H1 (cell line): Measurements from ENCODE around the gene FOXO1. TPM values are rescaled to one million over a fixed set of nuclear protein-coding genes. Genes with fewer than 3 reads are reported as not detected.

Experiments
- CTCF ChIA-PET: fragments of 300-600 bp; sonication (Branson Sonifier 250); formaldehyde crosslinking; loops from one replicate; lab custom pipeline; 2021; ENCODE audit not compliant: partially characterized antibody; lab: Charles Lee
- POLR2A ChIA-PET: fragments of 300-600 bp; sonication (Branson Sonifier 250); formaldehyde crosslinking; loops from one replicate; lab custom pipeline; 2021; ENCODE audit warnings: inconsistent platforms; ENCODE audit not compliant: partially characterized antibody; lab: Charles Lee
- DNase-seq, 2 experiments: peaks; one replicate each; pipeline versions ENCODE4 v3.0.0 to v3.0.0-alpha.2; 2010 to 2022; ENCODE audit warnings: low spot score in 2 of 2, low read depth in 1 of 2, mixed read lengths in 1 of 2
- FAIRE-seq: peaks from 2 replicates; lab custom pipeline; 2011; peaks lifted over from hg19 to GRCh38; lab: Jason Lieb, UNC
- H2AFZ ChIP-seq: 2 replicates; pipeline ENCODE4 v1.8.1; 2012; ENCODE audit warnings: low read length, inconsistent platforms
- H2AK5ac ChIP-seq: 2 replicates; pipeline ENCODE4 v1.6.1; 2013; ENCODE audit warnings: low read depth, low read length
- H2BK120ac ChIP-seq: replicated peaks from 2 replicates; pipeline ENCODE3; 2013; ENCODE audit warnings: low read depth, low read length, inconsistent platforms
- H2BK12ac ChIP-seq: 2 replicates; pipeline ENCODE4 v1.6.1; 2013; ENCODE audit warnings: low read depth, low read length
- H2BK15ac ChIP-seq: 2 replicates; pipeline ENCODE4 v1.6.1; 2013; ENCODE audit warnings: low read length
- H2BK20ac ChIP-seq: 2 replicates; pipeline ENCODE4 v1.6.1; 2013; ENCODE audit warnings: low read length
- H2BK5ac ChIP-seq: 2 replicates; pipeline ENCODE4 v1.6.1; 2013; ENCODE audit warnings: low read depth, low read length
- H3K14ac ChIP-seq: 2 replicates; pipeline ENCODE4 v1.6.1; 2013; ENCODE audit warnings: inconsistent platforms; ENCODE audit not compliant: insufficient read length
- H3K18ac ChIP-seq: 2 replicates; pipeline ENCODE4 v1.6.1; 2013; ENCODE audit warnings: low read length; ENCODE audit errors: extremely low read depth
- H3K23ac ChIP-seq: 2 replicates; pipeline ENCODE4 v1.6.1; 2013; ENCODE audit warnings: inconsistent platforms; ENCODE audit not compliant: insufficient read length
- H3K23me2 ChIP-seq: 2 replicates; pipeline ENCODE4 v1.6.1; 2013; ENCODE audit warnings: low read depth, low read length
- H3K27ac ChIP-seq: 2 replicates; pipeline ENCODE4 v1.6.1; 2011; ENCODE audit warnings: low read depth, low read length, inconsistent platforms
- H3K27me3 ChIP-seq, 4 experiments: replicated peaks in 1 of 4; 1 replicate in 1 of 4; 2 replicates in 3 of 4; pipeline versions ENCODE4 v1.6.1 to v1.8.1; 2011 to 2013; ENCODE audit warnings: low read length in 3 of 4, mild to moderate bottlenecking in 3 of 4, inconsistent platforms in 2 of 4, mixed read lengths in 2 of 4, moderate library complexity in 1 of 4; ENCODE audit not compliant: control insufficient read depth in 3 of 4, insufficient read depth in 3 of 4; ENCODE audit errors: extremely low read depth in 1 of 4
- H3K36me3 ChIP-seq, 4 experiments: 2 replicates each; pipeline versions ENCODE4 v1.6.1 to v1.8.1; 2011 to 2013; ENCODE audit warnings: mild to moderate bottlenecking in 4 of 4, low read length in 3 of 4, moderate library complexity in 2 of 4, control low read depth in 1 of 4, inconsistent platforms in 1 of 4; ENCODE audit not compliant: insufficient read depth in 4 of 4, control insufficient read depth in 2 of 4
- H3K4ac ChIP-seq: replicated peaks from 2 replicates; pipeline ENCODE3; 2013; ENCODE audit warnings: low read length, low read depth, mixed read lengths, inconsistent platforms; ENCODE audit not compliant: insufficient read length
- H3K4me1 ChIP-seq, 4 experiments: replicated peaks in 1 of 4; 1 replicate in 1 of 4; 2 replicates in 3 of 4; pipeline versions ENCODE4 v1.6.1 to v1.8.1; 2011 to 2013; ENCODE audit warnings: low read length in 3 of 4, inconsistent platforms in 2 of 4, mixed read lengths in 1 of 4; ENCODE audit not compliant: insufficient read depth in 4 of 4, control insufficient read depth in 3 of 4
- H3K4me2 ChIP-seq, 2 experiments: 2 replicates each; pipeline versions ENCODE4 v1.6.1 to v1.8.1; 2011 to 2013; ENCODE audit warnings: low read depth in 2 of 2, low read length in 2 of 2, control low read depth in 1 of 2, inconsistent platforms in 1 of 2, mild to moderate bottlenecking in 1 of 2; ENCODE audit not compliant: insufficient read depth in 1 of 2
- H3K4me3 ChIP-seq, 4 experiments: fragments of 200-600, 300-600 bp in 1 of 4; sonication (generic), shearing (Covaris generic), sonication (Bioruptor Twin) in 1 of 4; 2 replicates each; pipeline versions ENCODE4 v1.5.1 to v1.8.1; 2011 to 2016; ENCODE audit warnings: low read length in 4 of 4, low read depth in 3 of 4, control low read depth in 2 of 4, inconsistent platforms in 2 of 4, mild to moderate bottlenecking in 2 of 4, mixed read lengths in 1 of 4, moderate library complexity in 1 of 4; ENCODE audit not compliant: insufficient read depth in 2 of 4; ENCODE audit errors: extremely low read depth in 1 of 4
- H3K56ac ChIP-seq: replicated peaks from 2 replicates; pipeline ENCODE3; 2013; ENCODE audit warnings: low read depth, mild to moderate bottlenecking, mixed read lengths, low read length, inconsistent platforms; ENCODE audit not compliant: insufficient read length
- H3K79me1 ChIP-seq: 2 replicates; pipeline ENCODE4 v1.6.1; 2013; ENCODE audit warnings: low read depth, low read length, control low read depth
- H3K79me2 ChIP-seq, 2 experiments: 2 replicates each; pipeline versions ENCODE4 v1.6.1 to v1.8.1; 2012 to 2013; ENCODE audit warnings: low read length in 2 of 2, mild to moderate bottlenecking in 2 of 2, inconsistent platforms in 1 of 2; ENCODE audit not compliant: insufficient read depth in 2 of 2, control insufficient read depth in 1 of 2
- H3K9ac ChIP-seq, 4 experiments: replicated peaks in 1 of 4; 1 replicate in 1 of 4; 2 replicates in 3 of 4; pipeline versions ENCODE4 v1.6.1 to v1.8.1; 2011 to 2013; ENCODE audit warnings: low read depth in 3 of 4, low read length in 3 of 4, control low read depth in 2 of 4, mild to moderate bottlenecking in 2 of 4, moderate library complexity in 2 of 4, inconsistent platforms in 1 of 4; ENCODE audit errors: extremely low read depth in 1 of 4
- H3K9me3 ChIP-seq, 2 experiments: 2 replicates each; pipeline versions ENCODE4 v1.6.1 to v1.8.1; 2012 to 2013; ENCODE audit warnings: mild to moderate bottlenecking in 2 of 2, moderate library complexity in 2 of 2, control low read depth in 1 of 2, inconsistent platforms in 1 of 2, low read depth in 1 of 2, low read length in 1 of 2, mixed read lengths in 1 of 2; ENCODE audit not compliant: insufficient read depth in 2 of 2
- H4K20me1 ChIP-seq, 2 experiments: replicated peaks in 1 of 2; 2 replicates each; pipeline versions ENCODE3 to v1.8.1; 2011 to 2013; ENCODE audit warnings: inconsistent platforms in 2 of 2, low read length in 2 of 2, mild to moderate bottlenecking in 1 of 2; ENCODE audit not compliant: insufficient read depth in 2 of 2, control insufficient read depth in 1 of 2
- H4K5ac ChIP-seq: 2 replicates; pipeline ENCODE4 v1.6.1; 2013; ENCODE audit warnings: low read length, low read depth, mixed read lengths, inconsistent platforms; ENCODE audit not compliant: insufficient read length
- H4K8ac ChIP-seq: 2 replicates; pipeline ENCODE4 v1.8.0; 2013; ENCODE audit warnings: mild to moderate bottlenecking, moderate library complexity, low read length, inconsistent platforms; ENCODE audit not compliant: insufficient read depth; ENCODE audit errors: extremely low read depth
- H4K91ac ChIP-seq: replicated peaks from 2 replicates; pipeline ENCODE3; 2013; ENCODE audit warnings: low read length, mixed read lengths, inconsistent platforms; ENCODE audit not compliant: insufficient read length
- WGBS, 2 experiments: shearing (Covaris generic) in 1 of 2; methylation state at CpG; one replicate each; pipeline versions ENCODE4 v1.1.6 to v1.1.7; 2013 to 2015; ENCODE audit warnings: low lambda C conversion rate in 2 of 2, mixed read lengths in 2 of 2, inconsistent platforms in 1 of 2, low coverage in 1 of 2, missing lambda C conversion rate in 1 of 2; ENCODE audit not compliant: insufficient replicate concordance in 2 of 2, insufficient coverage in 1 of 2, insufficient read length in 1 of 2; ENCODE audit errors: extremely low coverage in 1 of 2, missing lambda C conversion rate in 1 of 2; 5-methylcytosine and 5-hydroxymethylcytosine counted together
- polyA plus RNA-seq, 7 experiments: library from polyadenylated mRNA; depleted of rRNA in 3 of 7; stranded (reverse) in 5 of 7; unstranded in 2 of 7; fragments of >200 nt in 5 of 7; fragments of 200-250 nt in 2 of 7; gene quantifications; 1 replicate in 5 of 7; 2 replicates in 1 of 7; 4 replicates in 1 of 7; pipeline versions ENCODE4 v1.2.1 to v1.2.3, GENCODE V29; 2011 to 2013; ENCODE audit warnings: missing spikeins in 2 of 7, mixed read lengths in 2 of 7
- total RNA-seq: library from RNA; stranded (reverse); fragmentation: NEBNext Ultra II Directional; extraction: Animal tissue kit (Norgen Biotek cat#: 25700); gene quantifications from 2 replicates; pipeline ENCODE4 v1.2.1, GENCODE V29; 2021

Gene FOXO1
- total and polyA plus RNA-seq, 2 of the 8 experiments (the other 6 are each of a cell fraction or from before 2014, with no cell fraction given), result 35.3 to 56.9 TPM

DNA sequence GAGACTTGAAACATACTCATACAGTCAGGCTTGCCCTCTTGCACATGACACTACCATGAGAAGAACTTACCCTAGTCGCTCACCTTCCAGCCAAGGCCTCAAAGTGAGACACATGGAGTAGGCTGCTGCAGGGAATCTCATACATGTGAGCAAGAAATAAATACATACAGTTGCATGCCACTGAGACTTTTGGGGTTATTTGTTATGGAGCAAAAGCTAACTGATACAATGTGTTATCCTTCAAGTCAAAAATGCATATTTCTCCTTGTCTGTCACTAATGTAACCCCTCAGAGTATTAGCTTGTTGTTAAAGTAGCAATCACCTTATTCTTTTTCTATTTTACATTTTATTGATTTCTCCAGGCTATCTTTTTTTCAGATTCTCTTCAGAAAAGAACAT is 58.1 kb downstream of the FOXO1 start:
- Histone ChIP-seq H2BK120ac (no peak overlapping the region), H4K91ac (no peak overlapping the region), H3K9me3 (no peaks in the 10 kb centered on the region), H2BK15ac (no peak overlapping the region), H2AFZ (no peak overlapping the region), H3K4me1 (peaks cover 1 to 19% (median 12%) of the 10 kb centered on the region in 4 experiments; a peak in 6 of 7 replicates), H2BK20ac (no peak overlapping the region), H2BK12ac (no peak overlapping the region), H3K14ac (no peak overlapping the region), H3K56ac (no peak overlapping the region), H2BK5ac (no peak overlapping the region), H3K36me3 (0 out of 8 replicates have a peak, but pooled peaks cover 0 to under 1% (median 0%) of the 10 kb centered on the region in 4 experiments), H3K4me2 (no peak overlapping the region), H3K9ac (no peak overlapping the region), H4K20me1 (peaks cover 17 to 37% of the 10 kb centered on the region in 2 experiments), H4K8ac (no peak overlapping the region), H3K23me2 (no peaks in the 10 kb centered on the region), H3K27me3 (no peaks in the 10 kb centered on the region), H4K5ac (no peak overlapping the region), H3K18ac (no peak overlapping the region), H2AK5ac (no peak overlapping the region), H3K4me3 (no peak overlapping the region), H3K79me2 (peaks cover 33 to 100% of the 10 kb centered on the region in 2 experiments; a peak in 3 of 4 replicates), H3K27ac (no peak overlapping the region), H3K79me1 (peaks cover 14% of the 10 kb centered on the region), H3K4ac (no peak overlapping the region), H3K23ac (no peak overlapping the region)
- ChIA-PET POLR2A (interaction anchor here (0.6 kb wide), 1 partner anchor 38 kb away, joined by 4 read pairs; no protein-coding TSS in a partner anchor), CTCF (no interaction called here)
- no peak for FAIRE-seq
- 87% methylated on average over 1 of the region's 1 CpG; no CpG with 5 or more reads in 1 of the 2 experiments for WGBS, 2 experiments
- DNase-seq, result no peak
